HG02981 (cell line): Measurements from ENCODE around the gene RAMP3.
"Not testable (repeated sequence)": the region's sequence is repeated elsewhere in the genome, so short reads cannot be mapped to it uniquely, and the experiment has no call there.

ENCODE experiments used
- ATAC-seq: cut with Tn5 transposase; IDR thresholded peaks from one replicate; pipeline ENCODE4 v1.9.1; 2021; ENCODE audit warnings: mild to moderate bottlenecking, moderate library complexity; ENCODE audit not compliant: unreplicated experiment

RAMP3 gene

GRCh38 chr7:45156516-45157272 is 897 bp upstream of the RAMP3 start:
- ATAC-seq = no peak

- ATAC-seq = no peak
Measured at GRCh38 chr7:45157286-45157652, 322 bp upstream of the RAMP3 start.

- no peak for ATAC-seq
Measured at GRCh38 chr7:45158471-45158870, 880 bp downstream of the RAMP3 start.

GRCh38 chr7:45159296-45159695 is 1.7 kb downstream of the RAMP3 start:
- ATAC-seq = no peak

GRCh38 chr7:45160417-45160881 is 2.9 kb downstream of the RAMP3 start:
- ATAC-seq = peak; percentile 45

- no peak for ATAC-seq
Measured at GRCh38 chr7:45161138-45161537, 3.5 kb downstream of the RAMP3 start.

- no peak for ATAC-seq
Measured at GRCh38 chr7:45161842-45162241, 4.3 kb downstream of the RAMP3 start.

- ATAC-seq = no peak
Measured at GRCh38 chr7:45162311-45162845, 4.8 kb downstream of the RAMP3 start.

GRCh38 chr7:45162943-45163691 is 5.5 kb downstream of the RAMP3 start:
- ATAC-seq = no peak

- ATAC-seq = no peak
Measured at GRCh38 chr7:45163692-45164052, 6.1 kb downstream of the RAMP3 start.

GRCh38 chr7:45164271-45164670 is 6.7 kb downstream of the RAMP3 start:
- not testable (repeated sequence) for ATAC-seq

- no peak for ATAC-seq
Measured at GRCh38 chr7:45165857-45166256, 8.3 kb downstream of the RAMP3 start.

- no peak for ATAC-seq
Measured at GRCh38 chr7:45171946-45172345, 14.4 kb downstream of the RAMP3 start.

GRCh38 chr7:45173596-45174327 is 16.2 kb downstream of the RAMP3 start:
- ATAC-seq = no peak

- no peak for ATAC-seq
Measured at GRCh38 chr7:45174328-45174610, 16.7 kb downstream of the RAMP3 start.

GRCh38 chr7:45174966-45175765 is 17.6 kb downstream of the RAMP3 start:
- no peak for ATAC-seq

- ATAC-seq = no peak
Measured at GRCh38 chr7:45176091-45176490, 18.5 kb downstream of the RAMP3 start.

- ATAC-seq = no peak
Measured at GRCh38 chr7:45176886-45177731, 19.5 kb downstream of the RAMP3 start.

GRCh38 chr7:45177801-45178200 is 20.2 kb downstream of the RAMP3 start:
- ATAC-seq = no peak
